Neural cell (in vitro differentiated cells): Measurements from ENCODE around the gene ACVR1.

Experiments
- CTCF ChIP-seq: fragments of 450-650 bp; IDR thresholded peaks from 2 replicates; pipeline ENCODE4 v1.5.1; 2014; ENCODE audit warnings: antibody characterized with exemption, mild to moderate bottlenecking, moderate library complexity; ENCODE audit not compliant: poor library complexity, severe bottlenecking
- EZH2 ChIP-seq: fragments of 200-600, 300-800 bp; shearing (Covaris generic), sonication (generic); IDR thresholded peaks from 2 replicates; pipeline ENCODE4 v1.6.1; 2014; ENCODE audit warnings: antibody characterized with exemption, low read length, borderline replicate concordance, mild to moderate bottlenecking; ENCODE audit not compliant: insufficient read depth, poor library complexity, severe bottlenecking
- POLR2AphosphoS5 ChIP-seq: IDR thresholded peaks from 2 replicates; pipeline ENCODE4 v1.6.1; 2012

GRCh38 chr2:157691695-157692094 lies 184.4 kb downstream of the ACVR1 start:
- no peak for TF ChIP-seq CTCF
- no peak for TF ChIP-seq POLR2AphosphoS5
- TF ChIP-seq EZH2, result no peak
